GM23338 (cell line): ENCODE measurements around the gene BBOX1. TPM values are rescaled to one million over a fixed set of nuclear protein-coding genes. Genes with fewer than 3 reads are reported as not detected.

Experiments used
- ATAC-seq: fragments of 200-7000 bp; cut with Tn5 transposase; 3 replicates; pipeline ENCODE4 v1.9.1; 2020
- DNase-seq: peaks from one replicate; pipeline ENCODE4 v3.0.0-alpha.2; 2015; ENCODE audit warnings: low spot score
- H2AFZ ChIP-seq: fragments of 200-600 bp; sonication (generic); 2 replicates; pipeline ENCODE4 v1.8.0; 2016; ENCODE audit warnings: antibody characterized with exemption, mild to moderate bottlenecking, moderate library complexity
- H3F3A ChIP-seq: fragments of 200-600 bp; sonication (generic); replicated peaks from 2 replicates; pipeline ENCODE4 v1.8.0; 2017; ENCODE audit warnings: antibody characterized with exemption, mixed run types, low read depth
- H3K27ac ChIP-seq: fragments of 200-600 bp; sonication (generic); 2 replicates; pipeline ENCODE4 v1.6.1; 2016; ENCODE audit warnings: low read depth
- H3K27me3 ChIP-seq: fragments of 200-600 bp; sonication (generic); 2 replicates; pipeline ENCODE4 v1.8.0; 2016; ENCODE audit warnings: mild to moderate bottlenecking, mixed run types, moderate library complexity; ENCODE audit not compliant: insufficient read depth
- H3K36me3 ChIP-seq: fragments of 200-600 bp; sonication (generic); 2 replicates; pipeline ENCODE4 v1.8.0; 2016; ENCODE audit warnings: mild to moderate bottlenecking; ENCODE audit not compliant: insufficient read depth
- H3K4me1 ChIP-seq: fragments of 200-600 bp; sonication (generic); 2 replicates; pipeline ENCODE4 v1.8.0; 2016; ENCODE audit warnings: mild to moderate bottlenecking, moderate library complexity; ENCODE audit not compliant: insufficient read depth
- H3K4me2 ChIP-seq: fragments of 200-600 bp; sonication (generic); 2 replicates; pipeline ENCODE4 v1.7.1; 2017; ENCODE audit warnings: mixed run types
- H3K4me3 ChIP-seq: fragments of 200-600 bp; sonication (generic); 2 replicates; pipeline ENCODE4 v1.6.1; 2016; ENCODE audit warnings: mixed run types
- H3K79me2 ChIP-seq: fragments of 200-600 bp; sonication (generic); replicated peaks from 2 replicates; pipeline ENCODE4 v1.8.0; 2017; ENCODE audit warnings: mild to moderate bottlenecking; ENCODE audit not compliant: insufficient read depth
- H3K9me2 ChIP-seq: fragments of 200-600 bp; sonication (generic); 2 replicates; pipeline ENCODE4 v1.8.0; 2017; ENCODE audit not compliant: insufficient read depth
- H4K20me1 ChIP-seq: fragments of 200-600 bp; sonication (generic); replicated peaks from 2 replicates; pipeline ENCODE4 v1.8.0; 2017; ENCODE audit warnings: mild to moderate bottlenecking; ENCODE audit not compliant: insufficient read depth
- H3K27ac Mint-ChIP-seq: 2 replicates; pipeline ENCODE4 v1.8.0; 2020; ENCODE audit warnings: inconsistent platforms, mild to moderate bottlenecking, moderate library complexity, mixed read lengths
- H3K27me3 Mint-ChIP-seq: 3 replicates; pipeline ENCODE4 v1.8.0; 2022; ENCODE audit warnings: low read depth, mild to moderate bottlenecking, moderate library complexity, mixed read lengths, inconsistent platforms; ENCODE audit not compliant: insufficient read depth, poor library complexity
- H3K36me3 Mint-ChIP-seq: 3 replicates; pipeline ENCODE4 v1.8.0; 2021; ENCODE audit warnings: low read depth, mild to moderate bottlenecking, inconsistent platforms, moderate library complexity, mixed read lengths
- H3K4me1 Mint-ChIP-seq: 3 replicates; pipeline ENCODE4 v1.8.0; 2020; ENCODE audit warnings: mild to moderate bottlenecking, inconsistent platforms, mixed read lengths
- H3K4me3 Mint-ChIP-seq: 3 replicates; pipeline ENCODE4 v1.8.0; 2021; ENCODE audit warnings: moderate library complexity, mild to moderate bottlenecking, inconsistent platforms, mixed read lengths
- H3K9me3 Mint-ChIP-seq: 3 replicates; pipeline ENCODE4 v1.8.0; 2020; ENCODE audit warnings: moderate library complexity, mild to moderate bottlenecking, inconsistent platforms, mixed read lengths
- CREB1 ChIP-seq: fragments of 250-450 bp; sonication (Bioruptor Pico); IDR thresholded peaks from 2 replicates; pipeline ENCODE4 v1.5.0; 2020; ENCODE audit warnings: low read depth, mild to moderate bottlenecking, moderate library complexity
- CTCF ChIP-seq, 2 experiments: fragments of 200-600 bp in 1 of 2; sonication (generic) in 1 of 2; conservative IDR thresholded peaks; 2 replicates each; pipeline versions ENCODE4 v1.5.1 to v1.6.1; 2016 to 2017; ENCODE audit warnings: antibody characterized with exemption in 2 of 2, low read depth in 2 of 2, mild to moderate bottlenecking in 2 of 2, moderate library complexity in 1 of 2
- EZH2 ChIP-seq: fragments of 200-600 bp; sonication (generic); IDR thresholded peaks from one replicate; pipeline ENCODE4 v1.8.0; 2017; ENCODE audit warnings: antibody characterized with exemption, mild to moderate bottlenecking, low read depth; ENCODE audit not compliant: unreplicated experiment
- EZH2phosphoT487 ChIP-seq: fragments of 200-600 bp; sonication (generic); IDR thresholded peaks from one replicate; pipeline ENCODE4 v1.8.1; 2018; ENCODE audit warnings: antibody characterized with exemption; ENCODE audit not compliant: unreplicated experiment
- NANOG ChIP-seq: IDR thresholded peaks from 2 replicates; pipeline ENCODE4 v1.6.1; 2016; ENCODE audit warnings: antibody characterized with exemption, borderline replicate concordance
- REST ChIP-seq: IDR thresholded peaks from one replicate; pipeline ENCODE4 v1.6.1; 2018; ENCODE audit warnings: antibody characterized with exemption; ENCODE audit not compliant: unreplicated experiment
- ZNF114 ChIP-seq: fragments of 250-450 bp; sonication (Bioruptor Pico); IDR thresholded peaks from 2 replicates; pipeline ENCODE4 v1.5.0; 2020; ENCODE audit warnings: mild to moderate bottlenecking, moderate library complexity
- ZNF331 ChIP-seq: fragments of 250-450 bp; sonication (Bioruptor Pico); IDR thresholded peaks from 2 replicates; pipeline ENCODE4 v1.5.0; 2020; ENCODE audit warnings: low read depth, mild to moderate bottlenecking, moderate library complexity
- polyA plus RNA-seq: library from polyadenylated mRNA; unstranded; fragments of >200 nt; fragmentation: Nextera tagmentation; extraction: Ambion mirVana; gene quantifications from 2 replicates; pipeline ENCODE4 v1.2.1, GENCODE V29; 2016
- total RNA-seq: library from RNA; depleted of rRNA; stranded (reverse); fragments of >200 nt; shearing (Covaris generic); gene quantifications from 2 replicates; pipeline ENCODE4 v1.2.3, GENCODE V29; 2014

Gene BBOX1
- total and polyA plus RNA-seq, 2 experiments from 2014 or later, result not detected

GRCh38 chr11:27002838-27003237 is 37.8 kb upstream of the BBOX1 start:
- Histone ChIP-seq H3K9me2 (no peaks in the 10 kb centered on the region), H3K4me2 (no peak overlapping the region), H2AFZ (no peak overlapping the region), H3K27me3 (no peaks in the 10 kb centered on the region), H3F3A (no peaks in the 10 kb centered on the region), H3K4me1 (no peaks in the 10 kb centered on the region), H4K20me1 (no peaks in the 10 kb centered on the region), H3K27ac (no peak overlapping the region), H3K36me3 (no peaks in the 10 kb centered on the region), H3K4me3 (no peak overlapping the region), H3K79me2 (no peaks in the 10 kb centered on the region)
- DNase-seq, result no peak
- Mint-ChIP-seq H3K27me3 (no peaks in the 10 kb centered on the region), H3K4me1 (no peaks in the 10 kb centered on the region), H3K4me3 (no peak overlapping the region), H3K27ac (no peak overlapping the region), H3K36me3 (no peaks in the 10 kb centered on the region), H3K9me3 (no peaks in the 10 kb centered on the region)
- no peak for ATAC-seq
- TF ChIP-seq ZNF331 (no peak), CTCF (conservative IDR thresholded peaks at IDR 0.05; ENCODE audit: low read depth in 2 of 2) (no peak), NANOG (no peak), CREB1 (CRISPR knock-in tag) (no peak), EZH2 (no peak), EZH2phosphoT487 (no peak), REST (no peak)

GRCh38 chr11:27004103-27004502 is 36.5 kb upstream of the BBOX1 start:
- H3K4me1 Mint-ChIP-seq, result no peaks in the 10 kb centered on the region
- no peak overlapping the region for H3K27ac ChIP-seq
- H3F3A ChIP-seq, result no peaks in the 10 kb centered on the region
- no peaks in the 10 kb centered on the region for H3K79me2 ChIP-seq
- no peaks in the 10 kb centered on the region for H3K9me2 ChIP-seq
- no peak overlapping the region for H3K4me3 Mint-ChIP-seq
- no peaks in the 10 kb centered on the region for H3K9me3 Mint-ChIP-seq
- H3K4me1 ChIP-seq, result no peaks in the 10 kb centered on the region
- no peaks in the 10 kb centered on the region for H4K20me1 ChIP-seq
- H3K36me3 Mint-ChIP-seq, result no peaks in the 10 kb centered on the region
- H3K36me3 ChIP-seq, result no peaks in the 10 kb centered on the region
- no peak for DNase-seq
- H3K4me2 ChIP-seq, result no peak overlapping the region
- no peaks in the 10 kb centered on the region for H3K27me3 ChIP-seq
- H3K4me3 ChIP-seq, result no peak overlapping the region
- no peak for ATAC-seq
- H2AFZ ChIP-seq, result no peak overlapping the region
- H3K27me3 Mint-ChIP-seq, result no peaks in the 10 kb centered on the region
- H3K27ac Mint-ChIP-seq, result no peak overlapping the region
- TF ChIP-seq EZH2phosphoT487 (no peak), CREB1 (CRISPR knock-in tag) (no peak), REST (no peak), NANOG (no peak), CTCF (conservative IDR thresholded peaks at IDR 0.05; ENCODE audit: low read depth in 2 of 2) (no peak), ZNF114 (CRISPR knock-in tag) (no peak), ZNF331 (no peak)
